Activated naive CD4-positive, alpha-beta T cell treated with anti-CD3 and anti-CD28 coated beads, Interleukin-2, amount 10 ng/mL, durations not matched to agents 7 days and 5 days (primary cell): ENCODE data around the gene RFX6.

Experiments used
- CTCF ChIA-PET: fragments of 350-600 bp; sonication (Branson Sonifier 250); formaldehyde crosslinking; loops from one replicate; lab custom pipeline; 2021; ENCODE audit warnings: antibody characterized with exemption; lab: Charles Lee
- DNase-seq: peaks from one replicate; pipeline ENCODE4 v3.0.0-alpha.2; 2020
- H3K27ac Mint-ChIP-seq: one replicate; pipeline ENCODE4 v1.8.0; 2021; ENCODE audit warnings: mild to moderate bottlenecking, moderate library complexity, mixed read lengths
- H3K27me3 Mint-ChIP-seq: one replicate; pipeline ENCODE4 v1.8.0; 2021; ENCODE audit warnings: mild to moderate bottlenecking, mixed read lengths
- H3K36me3 Mint-ChIP-seq: one replicate; pipeline ENCODE4 v1.8.0; 2021; ENCODE audit warnings: mixed read lengths
- H3K4me1 Mint-ChIP-seq: one replicate; pipeline ENCODE4 v1.8.0; 2021; ENCODE audit warnings: mixed read lengths
- H3K4me3 Mint-ChIP-seq: one replicate; pipeline ENCODE4 v1.8.0; 2021; ENCODE audit warnings: mild to moderate bottlenecking, moderate library complexity, mixed read lengths
- H3K9me3 Mint-ChIP-seq: one replicate; pipeline ENCODE4 v1.8.0; 2021; ENCODE audit warnings: mixed read lengths

The RFX6 gene

DNA sequence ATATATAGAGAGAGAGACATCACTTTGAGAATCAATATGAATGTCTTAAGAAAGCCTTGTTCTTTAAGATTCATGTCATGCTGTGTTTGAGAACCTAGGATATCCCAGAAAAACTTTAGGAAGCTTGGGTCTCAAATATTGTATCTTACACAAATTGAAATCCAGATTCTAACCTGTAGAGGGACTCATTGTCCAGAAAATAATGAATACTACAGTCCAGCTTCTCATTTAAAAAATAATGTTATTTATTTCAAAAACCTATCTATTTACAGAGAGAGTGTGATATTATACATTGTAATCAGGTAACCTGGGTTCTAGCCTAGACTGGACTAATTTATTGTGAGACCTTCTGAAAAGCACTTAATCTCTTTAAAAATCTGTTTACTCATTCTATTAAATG is 4.2 kb downstream of the RFX6 start:
- Mint-ChIP-seq H3K36me3 (no peaks in the 10 kb centered on the region), H3K9me3 (no peaks in the 10 kb centered on the region), H3K4me1 (peaks cover 4% of the 10 kb centered on the region), H3K4me3 (no peak overlapping the region), H3K27ac (no peak overlapping the region), H3K27me3 (peaks cover 17% of the 10 kb centered on the region)
- DNase-seq, result no peak
- CTCF ChIA-PET, result no interaction called here

DNA sequence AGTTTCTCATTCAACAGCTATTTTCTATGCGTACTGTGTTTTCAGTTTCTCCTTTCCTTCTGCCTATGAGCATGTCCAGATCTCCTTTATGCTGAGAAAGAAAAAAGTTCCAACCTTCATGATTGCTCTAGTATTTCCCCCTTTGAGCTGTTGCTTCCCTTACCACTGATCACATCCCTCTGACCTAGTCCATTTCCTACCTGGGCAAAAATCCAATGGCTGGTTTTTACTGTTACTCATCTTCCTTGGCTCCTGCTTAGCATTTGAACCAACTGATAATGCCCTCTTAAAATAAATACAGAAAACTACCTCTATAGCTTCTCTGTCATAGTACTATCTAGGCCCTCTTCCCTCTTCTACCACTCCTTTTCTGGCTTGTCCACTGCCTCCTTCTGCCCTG is 6.0 kb downstream of the RFX6 start:
- Mint-ChIP-seq H3K27me3 (no peaks in the 10 kb centered on the region), H3K36me3 (no peaks in the 10 kb centered on the region), H3K9me3 (no peaks in the 10 kb centered on the region), H3K4me3 (no peak overlapping the region), H3K4me1 (no peaks in the 10 kb centered on the region), H3K27ac (no peak overlapping the region)
- CTCF ChIA-PET, result no interaction called here
- no peak for DNase-seq

DNA sequence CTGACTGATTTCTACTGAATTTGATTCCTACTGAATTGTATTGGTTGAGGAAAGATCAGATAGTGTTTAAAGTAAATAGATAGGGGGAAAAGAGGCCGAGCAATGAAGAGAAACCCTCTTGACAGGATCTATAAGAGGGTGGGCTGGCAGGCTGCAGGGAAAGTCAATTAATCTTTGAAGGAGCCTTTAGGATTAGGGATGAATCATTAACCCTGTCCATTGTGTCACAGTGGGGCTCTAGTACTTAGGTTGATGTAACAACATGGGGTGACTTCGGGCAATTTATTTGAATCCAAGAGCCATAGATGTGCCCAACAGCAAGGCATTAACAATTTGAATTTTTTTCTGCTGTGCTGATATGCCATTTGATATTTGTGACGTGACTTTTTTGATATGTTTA is 7.5 kb downstream of the RFX6 start:
- H3K4me3 Mint-ChIP-seq, result no peak overlapping the region
- no peaks in the 10 kb centered on the region for H3K36me3 Mint-ChIP-seq
- no peak for DNase-seq
- no peaks in the 10 kb centered on the region for H3K9me3 Mint-ChIP-seq
- H3K4me1 Mint-ChIP-seq, result no peaks in the 10 kb centered on the region
- CTCF ChIA-PET, result no interaction called here
- no peak overlapping the region for H3K27ac Mint-ChIP-seq
- H3K27me3 Mint-ChIP-seq, result no peaks in the 10 kb centered on the region

DNA sequence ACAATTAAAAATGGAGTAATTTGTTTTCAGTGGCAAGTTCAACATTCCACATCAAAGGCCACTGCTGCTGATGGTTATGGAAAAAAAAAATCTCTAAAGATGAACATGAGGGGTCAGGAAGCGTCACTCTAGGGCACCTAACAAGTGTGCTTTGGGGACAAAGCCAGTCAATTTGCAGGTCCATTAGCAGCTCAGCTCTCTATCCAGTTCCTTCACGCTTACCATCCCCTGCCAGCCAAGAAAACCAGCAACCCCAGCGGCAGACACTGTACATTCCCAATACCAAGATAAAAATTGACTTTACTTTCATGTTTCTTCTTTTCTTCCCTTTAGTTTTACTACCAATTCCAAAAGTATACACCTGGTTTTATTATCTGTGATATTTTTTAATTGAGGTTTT is 10.1 kb downstream of the RFX6 start:
- Mint-ChIP-seq H3K4me3 (no peak overlapping the region), H3K36me3 (no peaks in the 10 kb centered on the region), H3K27ac (no peak overlapping the region), H3K9me3 (no peaks in the 10 kb centered on the region), H3K27me3 (no peaks in the 10 kb centered on the region), H3K4me1 (no peaks in the 10 kb centered on the region)
- DNase-seq, result no peak
- CTCF ChIA-PET, result no interaction called here

DNA sequence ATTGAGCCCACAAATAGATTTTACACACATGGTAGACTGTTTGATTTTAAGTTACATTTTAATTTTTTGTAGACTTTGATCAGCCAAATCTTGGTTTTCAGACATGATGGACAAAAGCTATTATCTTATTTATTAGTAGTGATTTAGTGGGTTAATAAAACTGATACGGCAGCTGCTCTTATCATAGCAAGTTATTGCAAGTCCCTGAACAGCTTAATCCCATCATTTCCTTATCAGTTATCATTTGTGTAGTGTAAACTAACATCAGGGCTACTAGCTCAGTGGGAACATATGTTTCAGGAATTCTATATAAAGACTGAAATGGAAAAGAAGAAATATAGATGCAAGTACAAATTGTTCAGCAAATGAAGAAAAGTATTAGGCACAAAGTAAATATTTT is 10.9 kb downstream of the RFX6 start:
- Mint-ChIP-seq H3K4me1 (no peaks in the 10 kb centered on the region), H3K4me3 (no peak overlapping the region), H3K9me3 (no peaks in the 10 kb centered on the region), H3K36me3 (no peaks in the 10 kb centered on the region), H3K27ac (no peak overlapping the region), H3K27me3 (no peaks in the 10 kb centered on the region)
- CTCF ChIA-PET, result no interaction called here
- DNase-seq, result no peak

DNA sequence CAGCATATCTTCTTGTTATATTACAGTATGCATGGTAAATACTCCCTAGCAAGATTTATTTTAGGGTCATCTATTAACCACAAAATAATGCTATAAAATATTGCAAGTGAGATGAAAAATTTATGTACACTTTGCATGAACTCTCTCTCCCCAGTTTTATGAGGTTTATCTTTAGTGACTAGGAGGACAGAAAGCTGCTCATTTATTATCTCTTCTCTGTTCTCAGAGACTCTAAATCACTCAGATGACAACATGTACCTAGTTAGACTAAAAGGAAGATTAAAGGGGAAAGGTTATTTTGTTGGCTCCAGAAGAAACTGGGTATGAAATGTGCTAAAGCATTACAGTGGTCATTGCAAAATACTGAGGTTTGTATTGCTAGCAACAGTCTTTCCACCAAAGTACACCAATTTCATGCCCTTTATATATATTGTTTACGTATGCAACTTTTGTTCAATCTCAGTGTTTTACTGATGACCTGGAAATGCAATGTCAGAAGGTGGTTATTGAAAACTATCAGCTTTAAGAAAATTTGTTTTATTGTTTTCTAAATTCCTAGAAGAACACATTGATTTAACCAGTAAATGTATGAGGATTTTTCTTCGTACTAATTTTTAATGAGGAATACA is 11.8 kb downstream of the RFX6 start:
- no peak for DNase-seq
- Mint-ChIP-seq H3K27ac (no peak overlapping the region), H3K36me3 (no peaks in the 10 kb centered on the region), H3K9me3 (no peaks in the 10 kb centered on the region), H3K4me3 (no peak overlapping the region), H3K27me3 (no peaks in the 10 kb centered on the region), H3K4me1 (no peaks in the 10 kb centered on the region)
- CTCF ChIA-PET, result interaction anchor here (0.7 kb wide), 1 partner anchor 17 kb away, joined by 3 read pairs; no protein-coding TSS in a partner anchor

DNA sequence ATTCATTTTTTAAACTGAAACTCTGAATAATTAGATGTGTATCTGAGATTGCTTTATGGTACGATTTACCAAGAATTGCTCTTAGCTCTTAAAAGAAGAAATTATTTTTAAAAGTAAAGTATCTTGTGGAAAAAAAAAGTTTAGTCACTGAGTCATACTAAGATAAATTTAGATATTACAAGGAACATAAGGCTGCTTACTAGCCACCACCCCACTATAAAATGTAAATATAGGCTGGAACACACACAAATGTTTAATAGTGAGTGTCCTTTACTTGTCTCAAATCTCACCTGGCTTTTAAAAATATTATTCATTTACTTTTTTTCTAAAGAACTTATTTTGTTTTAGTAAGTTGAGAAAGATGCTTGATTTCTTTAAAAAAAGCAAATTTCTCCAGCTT is 17.6 kb downstream of the RFX6 start:
- CTCF ChIA-PET, result no interaction called here
- Mint-ChIP-seq H3K36me3 (no peaks in the 10 kb centered on the region), H3K4me3 (no peak overlapping the region), H3K4me1 (no peaks in the 10 kb centered on the region), H3K27me3 (no peaks in the 10 kb centered on the region), H3K9me3 (no peaks in the 10 kb centered on the region), H3K27ac (no peak overlapping the region)
- no peak for DNase-seq

DNA sequence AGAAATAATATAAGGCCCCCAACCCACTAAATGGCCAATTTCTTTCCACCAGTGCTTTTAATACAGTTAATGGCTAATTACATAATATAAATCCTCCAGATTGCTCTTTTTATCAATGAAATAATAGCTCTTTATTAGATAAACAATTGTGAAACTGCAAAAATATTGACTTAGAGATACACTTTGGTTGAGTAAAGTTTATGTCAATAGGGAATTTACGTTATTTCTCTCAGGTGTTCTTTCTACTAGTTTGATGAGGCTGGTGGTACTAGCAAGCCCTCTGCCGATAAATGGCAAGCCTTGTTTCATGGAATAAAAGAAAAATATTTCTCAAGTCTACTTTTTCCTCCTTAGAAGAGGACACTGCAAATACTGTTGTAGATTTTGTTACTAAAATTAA is 18.9 kb downstream of the RFX6 start:
- Mint-ChIP-seq H3K4me3 (no peak overlapping the region), H3K9me3 (no peaks in the 10 kb centered on the region), H3K27ac (no peak overlapping the region), H3K27me3 (no peaks in the 10 kb centered on the region), H3K36me3 (no peaks in the 10 kb centered on the region), H3K4me1 (no peaks in the 10 kb centered on the region)
- no peak for DNase-seq
- CTCF ChIA-PET, result no interaction called here

DNA sequence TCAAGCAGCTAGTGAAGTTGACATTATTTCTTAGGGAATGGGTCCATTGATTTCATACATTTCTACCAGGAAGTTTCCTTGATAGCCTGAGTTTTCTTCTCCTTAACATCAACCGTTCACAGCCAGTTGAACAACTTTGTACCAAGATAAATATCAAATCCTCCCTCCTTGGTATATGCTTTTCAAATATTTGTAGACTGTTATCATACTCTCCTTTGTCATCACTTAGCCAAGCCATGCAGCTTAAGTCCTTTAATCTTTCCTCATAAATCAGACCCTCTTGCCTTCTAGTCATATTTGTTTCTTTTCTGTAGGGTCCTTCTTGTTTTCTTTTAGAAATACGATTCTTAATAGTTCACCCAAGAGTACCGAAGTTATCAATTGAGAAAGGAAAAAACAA is 25.6 kb downstream of the RFX6 start:
- CTCF ChIA-PET, result no interaction called here
- no peaks in the 10 kb centered on the region for H3K27me3 Mint-ChIP-seq
- DNase-seq, result no peak
- no peaks in the 10 kb centered on the region for H3K4me1 Mint-ChIP-seq
- no peaks in the 10 kb centered on the region for H3K36me3 Mint-ChIP-seq
- no peak overlapping the region for H3K27ac Mint-ChIP-seq
- H3K9me3 Mint-ChIP-seq, result no peaks in the 10 kb centered on the region
- H3K4me3 Mint-ChIP-seq, result no peak overlapping the region

DNA sequence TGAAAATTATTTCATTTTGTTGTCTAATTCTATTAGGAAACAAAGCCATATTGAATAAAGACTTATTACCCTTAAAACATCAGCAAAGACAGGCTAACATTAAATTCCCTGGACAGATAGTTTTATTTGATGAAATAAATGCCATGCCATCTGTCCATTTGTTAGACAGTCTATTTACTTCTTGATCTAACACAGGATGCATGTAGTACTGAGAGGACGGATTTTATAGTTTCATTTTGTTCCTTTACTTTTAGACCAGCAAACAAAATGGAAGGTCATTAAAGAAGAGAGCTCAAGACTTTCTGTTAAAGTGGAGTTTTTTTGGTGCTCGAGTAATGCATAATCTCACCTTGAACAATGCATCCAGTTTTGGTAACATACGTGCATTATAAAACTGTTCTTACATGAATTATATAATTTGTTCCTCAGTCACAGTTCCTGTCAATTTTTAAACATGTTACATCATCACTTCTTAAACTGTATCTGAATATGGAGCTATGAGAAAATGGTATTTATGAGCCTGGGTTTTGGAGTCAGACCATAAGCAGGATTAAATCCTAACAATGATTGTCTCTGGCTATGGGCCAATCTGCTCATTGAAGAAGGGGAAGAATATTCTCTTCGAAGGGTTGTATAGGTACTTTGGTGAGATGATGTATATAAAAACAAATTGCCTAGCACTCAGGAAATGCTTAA is 46.0 kb downstream of the RFX6 start:
- DNase-seq, result no peak
- Mint-ChIP-seq H3K4me3 (no peak overlapping the region), H3K9me3 (no peaks in the 10 kb centered on the region), H3K36me3 (no peaks in the 10 kb centered on the region), H3K4me1 (no peaks in the 10 kb centered on the region), H3K27ac (no peak overlapping the region), H3K27me3 (no peaks in the 10 kb centered on the region)
- CTCF ChIA-PET, result no interaction called here

DNA sequence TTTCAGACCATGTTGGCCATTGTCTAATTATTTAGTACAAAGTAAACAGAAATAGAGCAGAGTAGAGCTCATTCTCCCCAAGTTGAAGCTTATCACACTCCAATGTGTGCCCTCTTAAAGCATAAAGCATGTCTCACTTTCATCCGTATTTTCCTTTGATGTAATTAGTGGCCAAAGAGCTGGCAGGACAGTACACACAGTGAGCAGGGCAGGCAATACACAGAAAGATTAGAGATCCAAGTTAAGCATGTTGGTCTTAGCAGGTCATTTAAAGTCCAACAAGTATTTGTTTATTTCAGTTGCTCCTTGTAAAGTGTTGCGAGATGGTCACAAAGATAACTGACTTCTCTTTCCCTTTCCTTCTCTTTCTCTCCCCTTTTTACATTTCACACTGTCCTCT is 47.2 kb downstream of the RFX6 start:
- Mint-ChIP-seq H3K27ac (no peak overlapping the region), H3K4me3 (no peak overlapping the region), H3K4me1 (no peaks in the 10 kb centered on the region), H3K27me3 (no peaks in the 10 kb centered on the region), H3K36me3 (no peaks in the 10 kb centered on the region), H3K9me3 (no peaks in the 10 kb centered on the region)
- no peak for DNase-seq
- CTCF ChIA-PET, result no interaction called here

DNA sequence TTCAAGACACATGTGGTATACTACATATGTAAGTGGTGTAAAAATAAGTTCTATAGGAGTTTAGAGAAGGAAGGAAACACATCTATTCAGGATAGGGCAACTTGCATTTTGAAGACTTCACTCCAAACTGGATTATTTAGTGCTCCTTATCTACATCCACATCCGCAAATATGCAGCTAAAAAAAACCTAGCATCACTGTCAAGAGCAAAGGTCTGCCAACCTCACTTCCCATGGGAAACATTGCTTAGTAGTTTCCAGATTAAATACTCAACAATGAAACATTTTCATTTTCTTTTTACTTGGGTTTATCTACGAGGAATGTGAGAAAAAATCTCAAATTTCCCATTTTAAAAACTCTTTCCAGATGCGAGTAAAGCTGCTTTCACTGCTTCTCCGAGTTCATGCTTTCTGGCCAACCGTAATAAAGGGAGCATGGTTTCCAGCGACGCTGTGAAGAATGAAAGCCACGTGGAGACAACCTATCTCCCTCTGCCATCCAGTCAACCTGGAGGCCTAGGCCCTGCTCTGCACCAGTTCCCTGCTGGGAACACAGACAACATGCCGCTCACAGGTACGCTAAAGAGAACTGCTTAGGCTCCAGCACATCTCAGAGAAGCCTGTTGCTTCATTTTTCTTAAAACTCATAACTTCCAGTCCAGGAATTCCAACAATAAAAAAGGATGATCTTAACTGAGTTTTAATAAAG is 48.2 kb downstream of the RFX6 start:
- H3K4me1 Mint-ChIP-seq, result no peaks in the 10 kb centered on the region
- H3K36me3 Mint-ChIP-seq, result no peaks in the 10 kb centered on the region
- H3K27me3 Mint-ChIP-seq, result no peaks in the 10 kb centered on the region
- no peak overlapping the region for H3K27ac Mint-ChIP-seq
- H3K4me3 Mint-ChIP-seq, result no peak overlapping the region
- no peaks in the 10 kb centered on the region for H3K9me3 Mint-ChIP-seq
- CTCF ChIA-PET, result no interaction called here
- DNase-seq, result no peak

DNA sequence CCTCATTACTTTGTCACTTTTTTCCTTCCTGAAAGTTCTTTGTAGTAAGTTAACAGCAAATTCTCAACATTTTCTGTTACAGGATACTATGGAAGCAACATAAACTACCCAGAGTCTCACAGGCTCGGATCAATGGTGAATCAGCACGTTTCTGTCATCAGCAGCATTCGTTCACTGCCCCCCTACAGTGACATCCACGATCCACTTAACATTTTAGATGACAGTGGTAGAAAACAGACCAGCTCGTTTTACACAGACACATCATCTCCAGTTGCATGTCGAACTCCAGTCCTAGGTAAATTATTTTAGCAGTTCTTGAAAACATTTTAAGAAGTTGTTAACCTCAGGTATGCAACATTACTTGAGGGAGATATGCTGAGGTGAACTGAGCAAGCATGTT is 51.6 kb downstream of the RFX6 start:
- Mint-ChIP-seq H3K36me3 (no peaks in the 10 kb centered on the region), H3K27ac (no peak overlapping the region), H3K4me1 (no peaks in the 10 kb centered on the region), H3K9me3 (no peaks in the 10 kb centered on the region), H3K4me3 (no peak overlapping the region), H3K27me3 (no peaks in the 10 kb centered on the region)
- no peak for DNase-seq
- CTCF ChIA-PET, result no interaction called here

DNA sequence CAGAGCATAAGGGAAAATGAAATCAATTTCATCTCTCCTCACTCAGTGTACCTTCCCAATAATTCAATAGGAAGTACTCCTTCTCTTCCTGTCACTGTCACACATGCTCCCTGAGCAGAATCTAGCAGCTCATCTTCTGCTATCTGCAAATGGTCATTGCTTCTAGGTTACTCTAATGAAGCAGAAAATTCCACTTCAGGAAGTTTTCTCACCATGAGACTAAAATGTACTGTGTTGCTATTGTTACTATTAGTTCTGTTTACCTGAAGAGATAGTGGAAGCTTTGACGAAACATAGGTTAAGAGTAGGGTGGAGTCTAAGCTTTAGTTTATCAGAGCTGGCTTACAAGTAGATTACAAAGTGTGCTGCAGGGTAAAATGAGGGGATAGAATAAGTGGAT is 52.8 kb downstream of the RFX6 start:
- CTCF ChIA-PET, result no interaction called here
- no peak overlapping the region for H3K27ac Mint-ChIP-seq
- no peak for DNase-seq
- H3K9me3 Mint-ChIP-seq, result no peaks in the 10 kb centered on the region
- no peaks in the 10 kb centered on the region for H3K36me3 Mint-ChIP-seq
- H3K27me3 Mint-ChIP-seq, result no peaks in the 10 kb centered on the region
- no peaks in the 10 kb centered on the region for H3K4me1 Mint-ChIP-seq
- H3K4me3 Mint-ChIP-seq, result no peak overlapping the region

DNA sequence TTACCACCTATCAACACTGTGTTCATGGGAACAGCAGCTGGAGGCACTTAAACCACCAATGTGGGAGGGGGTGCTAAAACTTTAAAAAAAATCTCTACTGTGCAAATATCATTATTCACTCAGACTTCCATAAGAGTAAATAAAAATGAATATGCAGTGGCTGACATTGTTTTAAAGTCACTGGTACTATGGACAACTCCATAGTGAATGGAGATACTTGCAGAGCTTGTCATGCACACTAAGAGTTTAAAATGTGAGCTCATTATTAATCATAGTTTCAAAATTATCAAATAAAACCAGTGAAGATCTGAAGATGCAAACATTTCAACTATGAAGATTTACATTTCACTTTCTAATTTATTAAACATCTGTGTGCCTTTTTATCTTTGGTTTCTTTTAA is 54.4 kb downstream of the RFX6 start:
- CTCF ChIA-PET, result interaction anchor here (0.6 kb wide), 1 partner anchor 156 kb away, joined by 3 read pairs; no protein-coding TSS in a partner anchor
- no peak overlapping the region for H3K27ac Mint-ChIP-seq
- H3K9me3 Mint-ChIP-seq, result no peaks in the 10 kb centered on the region
- H3K27me3 Mint-ChIP-seq, result no peaks in the 10 kb centered on the region
- no peaks in the 10 kb centered on the region for H3K4me1 Mint-ChIP-seq
- no peak overlapping the region for H3K4me3 Mint-ChIP-seq
- no peak for DNase-seq
- H3K36me3 Mint-ChIP-seq, result no peaks in the 10 kb centered on the region
